ENCODE data around the gene HDAC11. TPM values are rescaled to one million over a fixed set of nuclear protein-coding genes. Genes with fewer than 3 reads are reported as not detected.

The HDAC11 gene
- total RNA-seq, 2 donors from 2014 or later, result 19.4 to 26.9 TPM

DNA sequence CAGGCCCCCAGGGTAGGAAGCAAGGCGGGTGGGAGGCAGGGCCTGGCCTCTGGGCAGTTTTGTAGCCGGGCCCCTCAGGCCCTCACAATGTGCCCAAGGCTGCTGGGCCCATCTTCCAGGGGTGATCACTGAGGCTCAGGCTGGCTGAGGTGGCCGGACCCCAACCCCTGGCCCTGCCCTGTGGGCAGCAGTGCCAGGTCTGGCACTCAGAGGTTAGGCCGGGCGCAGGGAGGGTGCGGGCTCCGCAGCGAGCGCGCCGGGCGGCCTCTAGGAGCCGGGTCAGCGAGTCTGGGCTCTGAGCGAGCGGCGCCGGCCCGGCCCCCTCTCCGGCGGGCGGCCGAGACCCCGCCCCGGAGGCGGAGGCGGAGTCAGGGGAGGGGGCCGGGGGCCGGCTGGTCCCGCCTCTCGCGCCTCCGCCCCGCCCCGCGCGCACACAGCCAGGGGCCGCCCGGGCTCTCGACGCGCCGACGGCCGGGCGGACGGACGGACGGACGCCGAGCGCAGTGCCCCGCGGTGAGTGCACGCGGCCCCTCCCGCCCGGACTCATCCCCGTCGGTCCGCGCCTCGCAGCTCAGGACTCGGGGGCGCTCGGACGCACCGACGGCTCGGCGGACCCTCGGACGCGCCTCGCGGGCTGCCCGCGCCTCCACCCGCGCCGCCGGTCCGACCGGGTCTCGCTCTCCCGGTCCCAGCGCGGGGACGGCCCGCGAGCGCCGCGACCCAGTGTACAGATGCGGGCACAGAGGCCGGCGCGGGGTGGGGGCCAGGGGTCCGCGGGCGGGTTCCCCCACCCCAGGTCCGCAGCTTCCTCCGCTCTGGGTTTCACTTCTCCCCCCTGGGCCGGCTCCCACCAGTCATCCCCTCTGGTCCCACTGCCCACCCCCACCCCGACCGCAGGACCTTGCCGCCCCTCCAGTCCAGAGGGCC lies 68.9 kb downstream of the HDAC11 start, which contains the start of gene FBLN2:
TSS of gene FBLN2 (plus strand) at position 430 of the 927 bp plus-strand sequence. CDS start 21,231 bp downstream, outside the sequence.
- H3K4me1 ChIP-seq (replicated peaks), result no peaks in the 10 kb centered on the region
- intact Hi-C loops (cut with DNase I), result no loop called here
- peak within 1 kb of the TSS; percentile 15 to 26 for H3K4me3 ChIP-seq
- H3K27ac ChIP-seq, result no peak within 1 kb of the TSS
- H3K36me3 ChIP-seq, result no peaks in the 10 kb centered on the region
- TF ChIP-seq, protein P1, sequence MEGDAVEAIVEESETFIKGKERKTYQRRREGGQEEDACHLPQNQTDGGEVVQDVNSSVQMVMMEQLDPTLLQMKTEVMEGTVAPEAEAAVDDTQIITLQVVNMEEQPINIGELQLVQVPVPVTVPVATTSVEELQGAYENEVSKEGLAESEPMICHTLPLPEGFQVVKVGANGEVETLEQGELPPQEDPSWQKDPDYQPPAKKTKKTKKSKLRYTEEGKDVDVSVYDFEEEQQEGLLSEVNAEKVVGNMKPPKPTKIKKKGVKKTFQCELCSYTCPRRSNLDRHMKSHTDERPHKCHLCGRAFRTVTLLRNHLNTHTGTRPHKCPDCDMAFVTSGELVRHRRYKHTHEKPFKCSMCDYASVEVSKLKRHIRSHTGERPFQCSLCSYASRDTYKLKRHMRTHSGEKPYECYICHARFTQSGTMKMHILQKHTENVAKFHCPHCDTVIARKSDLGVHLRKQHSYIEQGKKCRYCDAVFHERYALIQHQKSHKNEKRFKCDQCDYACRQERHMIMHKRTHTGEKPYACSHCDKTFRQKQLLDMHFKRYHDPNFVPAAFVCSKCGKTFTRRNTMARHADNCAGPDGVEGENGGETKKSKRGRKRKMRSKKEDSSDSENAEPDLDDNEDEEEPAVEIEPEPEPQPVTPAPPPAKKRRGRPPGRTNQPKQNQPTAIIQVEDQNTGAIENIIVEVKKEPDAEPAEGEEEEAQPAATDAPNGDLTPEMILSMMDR (IDR thresholded peaks at IDR 0.05), result no peak
- no peak for TF ChIP-seq POLR2A (IDR thresholded peaks at IDR 0.05)
- no peak for TF ChIP-seq POLR2AphosphoS5 (IDR thresholded peaks at IDR 0.05)
- H3K27me3 ChIP-seq (replicated peaks; ENCODE audit: insufficient read depth), result no peaks in the 10 kb centered on the region
- DNase-seq (ENCODE audit: low spot score), result no peak
- 10% methylated on average over 60 of the region's 107 CpGs for WGBS
- H3K9me3 ChIP-seq, result no peaks in the 10 kb centered on the region

DNA sequence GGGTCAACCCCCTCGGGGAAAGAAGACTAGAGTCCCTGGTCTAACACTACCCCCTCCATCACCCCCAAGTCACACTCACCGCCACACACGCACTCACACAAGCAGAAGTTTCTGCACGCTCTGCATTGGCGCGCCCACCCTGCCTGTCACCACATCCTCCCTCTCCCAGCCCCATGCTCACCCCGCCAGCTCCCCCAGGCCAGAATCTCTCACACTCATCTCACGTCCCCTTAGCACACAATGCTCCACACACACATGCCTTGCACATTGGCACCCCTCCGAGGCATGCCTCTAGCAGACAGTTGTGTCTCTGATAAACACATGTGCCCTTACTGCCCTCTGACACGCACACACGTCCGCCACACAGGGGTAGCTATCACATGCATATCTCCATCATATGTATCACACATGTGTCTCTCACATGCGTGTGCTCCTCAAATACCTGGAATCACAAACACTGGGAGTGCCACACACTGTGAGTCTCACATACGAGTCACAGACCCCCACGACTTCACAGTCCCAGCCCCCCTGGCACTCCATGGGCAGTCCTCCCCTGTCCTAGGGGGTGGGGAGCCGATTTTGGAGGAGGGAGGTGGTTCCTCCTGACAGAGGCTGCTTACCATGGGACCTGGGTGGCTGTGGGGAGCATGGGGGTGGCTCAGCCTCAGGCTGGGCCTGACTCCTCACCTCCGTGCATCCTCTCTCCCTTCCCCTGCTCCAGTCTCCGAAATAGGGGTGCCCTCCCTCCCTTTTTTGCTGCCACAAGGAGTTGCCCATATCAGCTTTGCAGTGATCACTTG lies 69.7 kb downstream of the HDAC11 start:
- H3K4me1 ChIP-seq (replicated peaks), result no peaks in the 10 kb centered on the region
- H3K36me3 ChIP-seq, result no peaks in the 10 kb centered on the region
- no peaks in the 10 kb centered on the region for H3K27me3 ChIP-seq (replicated peaks; ENCODE audit: insufficient read depth)
- WGBS, result 78% methylated on average over 18 of the region's 18 CpGs
- TF ChIP-seq POLR2AphosphoS5 (IDR thresholded peaks at IDR 0.05), result no peak
- no peak for TF ChIP-seq POLR2A (IDR thresholded peaks at IDR 0.05)
- TF ChIP-seq, protein P1 (IDR thresholded peaks at IDR 0.05), result no peak
- intact Hi-C loops (cut with DNase I), result no loop called here
- no peak overlapping the region for H3K27ac ChIP-seq
- no peaks in the 10 kb centered on the region for H3K9me3 ChIP-seq
- no peak for DNase-seq (ENCODE audit: low spot score)
- peak overlapping the region; percentile 15 to 26 for H3K4me3 ChIP-seq

DNA sequence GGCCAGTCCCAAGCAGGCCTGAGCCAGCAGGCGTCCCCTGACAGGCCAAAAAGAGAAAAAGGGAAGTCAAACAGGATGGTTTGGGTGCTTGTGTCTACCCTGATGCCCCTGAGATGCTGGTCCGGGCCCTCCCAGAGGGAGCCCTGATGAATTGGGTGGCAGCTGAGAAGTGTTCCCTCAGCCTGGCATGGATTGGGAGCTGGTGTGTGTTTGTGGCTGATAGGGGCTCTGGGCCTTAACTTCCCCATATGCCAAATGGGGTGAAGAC lies 70.3 kb downstream of the HDAC11 start:
- no peak overlapping the region for H3K4me3 ChIP-seq
- H3K9me3 ChIP-seq, result no peaks in the 10 kb centered on the region
- no peaks in the 10 kb centered on the region for H3K27me3 ChIP-seq (replicated peaks; ENCODE audit: insufficient read depth)
- DNase-seq (ENCODE audit: low spot score), result no peak
- H3K36me3 ChIP-seq, result no peaks in the 10 kb centered on the region
- intact Hi-C loops (cut with DNase I), result no loop called here
- H3K27ac ChIP-seq, result no peak overlapping the region
- no peak for TF ChIP-seq POLR2A (IDR thresholded peaks at IDR 0.05)
- TF ChIP-seq, protein P1 (IDR thresholded peaks at IDR 0.05), result no peak
- TF ChIP-seq POLR2AphosphoS5 (IDR thresholded peaks at IDR 0.05), result no peak
- 58% methylated on average over 2 of the region's 2 CpGs for WGBS
- no peaks in the 10 kb centered on the region for H3K4me1 ChIP-seq (replicated peaks)

DNA sequence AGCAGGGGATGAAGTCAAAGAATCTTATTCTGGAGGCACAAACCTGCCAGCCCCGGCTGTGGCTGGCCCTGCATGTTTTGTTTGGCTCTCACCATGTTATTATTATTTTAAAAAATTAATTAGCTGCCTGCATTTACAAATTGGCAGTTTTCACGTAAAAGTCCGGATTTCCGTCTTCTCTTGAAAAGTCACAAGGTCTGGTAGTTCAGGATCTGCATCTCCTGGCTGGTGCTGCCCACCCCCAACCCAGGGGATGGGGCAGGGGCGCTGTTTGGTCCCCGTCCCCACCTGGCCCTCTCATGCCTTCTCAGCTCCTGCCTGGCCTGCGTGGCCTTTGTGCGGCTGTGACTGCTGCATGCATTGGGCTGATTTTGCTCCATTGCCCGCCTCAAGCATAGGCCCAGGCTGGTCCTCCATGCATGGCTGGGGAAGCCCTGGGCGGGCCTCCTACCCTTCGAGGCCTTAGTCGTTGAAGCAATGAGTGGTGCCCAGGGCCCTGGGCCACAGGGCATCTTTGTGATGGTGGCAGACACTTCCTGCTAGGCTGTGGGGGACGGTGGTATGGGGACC lies 70.8 kb downstream of the HDAC11 start:
- DNase-seq (ENCODE audit: low spot score), result no peak
- 85% methylated on average over 13 of the region's 13 CpGs for WGBS

More for the DNA sequence above, 70.8 kb downstream of the HDAC11 start:
- Histone ChIP-seq H3K27me3 (replicated peaks; ENCODE audit: insufficient read depth) (no peaks in the 10 kb centered on the region), H3K9me3 (no peaks in the 10 kb centered on the region), H3K36me3 (no peaks in the 10 kb centered on the region), H3K27ac (no peak overlapping the region), H3K4me1 (replicated peaks) (no peaks in the 10 kb centered on the region), H3K4me3 (no peak overlapping the region)
- TF ChIP-seq, protein P1 (IDR thresholded peaks at IDR 0.05), result no peak
- no peak for TF ChIP-seq POLR2AphosphoS5 (IDR thresholded peaks at IDR 0.05)
- TF ChIP-seq POLR2A (IDR thresholded peaks at IDR 0.05), result no peak
- intact Hi-C loops (cut with DNase I), result no loop called here

Measured in prostate gland (tissue), 2 donors.